Measurements from ENCODE around the gene STX8.

Gene STX8

DNA sequence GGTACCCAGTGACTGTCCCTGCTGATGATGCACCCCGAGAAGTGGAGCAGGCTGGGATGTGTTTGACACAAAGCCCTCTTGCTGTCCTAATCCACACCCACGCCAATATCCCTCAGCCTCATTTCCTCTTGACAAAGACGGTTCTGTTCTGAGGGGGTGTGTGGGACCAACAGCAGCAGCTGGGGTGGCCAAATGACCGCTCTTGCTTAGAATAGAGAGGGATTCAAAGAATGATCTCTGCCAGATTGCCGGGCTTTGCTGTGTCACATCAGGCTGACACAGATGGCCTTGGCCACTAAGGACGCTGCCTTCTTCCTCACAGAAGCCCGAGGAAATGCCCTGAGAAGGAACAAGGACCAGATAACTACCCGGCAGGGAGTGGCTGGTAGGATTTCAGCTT is 303.6 kb downstream of the STX8 start (continued):
- no peak for TF ChIP-seq ZNF565 (CRISPR knock-in tag; conservative IDR thresholded peaks at IDR 0.05; ENCODE audit: low read depth)
- TF ChIP-seq BACH2 (CRISPR knock-in tag; IDR thresholded peaks at IDR 0.05; ENCODE audit: borderline replicate concordance) = no peak
- TF ChIP-seq, protein P1, sequence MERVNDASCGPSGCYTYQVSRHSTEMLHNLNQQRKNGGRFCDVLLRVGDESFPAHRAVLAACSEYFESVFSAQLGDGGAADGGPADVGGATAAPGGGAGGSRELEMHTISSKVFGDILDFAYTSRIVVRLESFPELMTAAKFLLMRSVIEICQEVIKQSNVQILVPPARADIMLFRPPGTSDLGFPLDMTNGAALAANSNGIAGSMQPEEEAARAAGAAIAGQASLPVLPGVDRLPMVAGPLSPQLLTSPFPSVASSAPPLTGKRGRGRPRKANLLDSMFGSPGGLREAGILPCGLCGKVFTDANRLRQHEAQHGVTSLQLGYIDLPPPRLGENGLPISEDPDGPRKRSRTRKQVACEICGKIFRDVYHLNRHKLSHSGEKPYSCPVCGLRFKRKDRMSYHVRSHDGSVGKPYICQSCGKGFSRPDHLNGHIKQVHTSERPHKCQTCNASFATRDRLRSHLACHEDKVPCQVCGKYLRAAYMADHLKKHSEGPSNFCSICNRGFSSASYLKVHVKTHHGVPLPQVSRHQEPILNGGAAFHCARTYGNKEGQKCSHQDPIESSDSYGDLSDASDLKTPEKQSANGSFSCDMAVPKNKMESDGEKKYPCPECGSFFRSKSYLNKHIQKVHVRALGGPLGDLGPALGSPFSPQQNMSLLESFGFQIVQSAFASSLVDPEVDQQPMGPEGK (CRISPR knock-in tag; IDR thresholded peaks at IDR 0.05; ENCODE audit: borderline replicate concordance) = no peak
- no peak for TF ChIP-seq ZFP3 (CRISPR knock-in tag; IDR thresholded peaks at IDR 0.05)
- no peak for TF ChIP-seq ZC3H10 (CRISPR knock-in tag; IDR thresholded peaks at IDR 0.05)

DNA sequence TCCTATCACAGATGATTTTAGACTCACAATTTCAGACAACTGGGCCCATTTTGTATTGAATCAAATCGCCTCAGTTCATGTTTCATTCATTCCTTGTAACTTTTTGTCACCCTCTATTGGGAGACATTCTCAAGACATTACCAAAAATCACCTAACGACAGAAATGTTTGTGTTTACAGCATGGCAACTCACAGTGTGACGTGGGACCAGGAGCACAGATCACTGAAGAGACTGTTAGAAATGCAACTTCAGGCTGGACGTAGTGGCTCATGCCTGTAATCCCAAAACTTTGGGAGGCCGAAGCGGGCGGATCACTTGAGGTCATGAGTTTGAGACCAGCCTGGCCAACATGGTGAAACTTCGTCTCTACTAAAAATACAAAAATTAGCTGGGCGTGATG is 304.7 kb downstream of the STX8 start:
- TF ChIP-seq TCF4 (CRISPR knock-in tag; IDR thresholded peaks at IDR 0.05; ENCODE audit: borderline replicate concordance) (no peak), ZC3H10 (CRISPR knock-in tag; IDR thresholded peaks at IDR 0.05) (no peak), TOX (CRISPR knock-in tag; IDR thresholded peaks at IDR 0.05; ENCODE audit: borderline replicate concordance) (no peak), ISL1 (CRISPR knock-in tag; IDR thresholded peaks at IDR 0.05) (no peak), RARB (CRISPR knock-in tag; IDR thresholded peaks at IDR 0.05) (no peak), GLIS3 (CRISPR knock-in tag; IDR thresholded peaks at IDR 0.05) (no peak), CSDC2 (CRISPR knock-in tag; IDR thresholded peaks at IDR 0.05) (no peak), ZFP30 (CRISPR knock-in tag; IDR thresholded peaks at IDR 0.05) (no peak), ZFP3 (CRISPR knock-in tag; IDR thresholded peaks at IDR 0.05) (no peak), BACH2 (CRISPR knock-in tag; IDR thresholded peaks at IDR 0.05; ENCODE audit: borderline replicate concordance) (no peak), ZNF8 (CRISPR knock-in tag; IDR thresholded peaks at IDR 0.05) (no peak), ZNF565 (CRISPR knock-in tag; conservative IDR thresholded peaks at IDR 0.05; ENCODE audit: low read depth) (no peak), ESRRG (CRISPR knock-in tag; IDR thresholded peaks at IDR 0.05) (no peak)
- TF ChIP-seq, protein P2, sequence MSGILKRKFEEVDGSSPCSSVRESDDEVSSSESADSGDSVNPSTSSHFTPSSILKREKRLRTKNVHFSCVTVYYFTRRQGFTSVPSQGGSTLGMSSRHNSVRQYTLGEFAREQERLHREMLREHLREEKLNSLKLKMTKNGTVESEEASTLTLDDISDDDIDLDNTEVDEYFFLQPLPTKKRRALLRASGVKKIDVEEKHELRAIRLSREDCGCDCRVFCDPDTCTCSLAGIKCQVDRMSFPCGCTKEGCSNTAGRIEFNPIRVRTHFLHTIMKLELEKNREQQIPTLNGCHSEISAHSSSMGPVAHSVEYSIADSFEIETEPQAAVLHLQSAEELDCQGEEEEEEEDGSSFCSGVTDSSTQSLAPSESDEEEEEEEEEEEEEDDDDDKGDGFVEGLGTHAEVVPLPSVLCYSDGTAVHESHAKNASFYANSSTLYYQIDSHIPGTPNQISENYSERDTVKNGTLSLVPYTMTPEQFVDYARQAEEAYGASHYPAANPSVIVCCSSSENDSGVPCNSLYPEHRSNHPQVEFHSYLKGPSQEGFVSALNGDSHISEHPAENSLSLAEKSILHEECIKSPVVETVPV (CRISPR knock-in tag; IDR thresholded peaks at IDR 0.05) = no peak
- TF ChIP-seq, protein P3, sequence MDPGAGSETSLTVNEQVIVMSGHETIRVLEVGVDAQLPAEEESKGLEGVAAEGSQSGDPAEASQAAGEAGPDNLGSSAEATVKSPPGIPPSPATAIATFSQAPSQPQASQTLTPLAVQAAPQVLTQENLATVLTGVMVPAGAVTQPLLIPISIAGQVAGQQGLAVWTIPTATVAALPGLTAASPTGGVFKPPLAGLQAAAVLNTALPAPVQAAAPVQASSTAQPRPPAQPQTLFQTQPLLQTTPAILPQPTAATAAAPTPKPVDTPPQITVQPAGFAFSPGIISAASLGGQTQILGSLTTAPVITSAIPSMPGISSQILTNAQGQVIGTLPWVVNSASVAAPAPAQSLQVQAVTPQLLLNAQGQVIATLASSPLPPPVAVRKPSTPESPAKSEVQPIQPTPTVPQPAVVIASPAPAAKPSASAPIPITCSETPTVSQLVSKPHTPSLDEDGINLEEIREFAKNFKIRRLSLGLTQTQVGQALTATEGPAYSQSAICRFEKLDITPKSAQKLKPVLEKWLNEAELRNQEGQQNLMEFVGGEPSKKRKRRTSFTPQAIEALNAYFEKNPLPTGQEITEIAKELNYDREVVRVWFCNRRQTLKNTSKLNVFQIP (CRISPR knock-in tag; IDR thresholded peaks at IDR 0.05; ENCODE audit: borderline replicate concordance, low read depth) = no peak
- TF ChIP-seq, protein P4, sequence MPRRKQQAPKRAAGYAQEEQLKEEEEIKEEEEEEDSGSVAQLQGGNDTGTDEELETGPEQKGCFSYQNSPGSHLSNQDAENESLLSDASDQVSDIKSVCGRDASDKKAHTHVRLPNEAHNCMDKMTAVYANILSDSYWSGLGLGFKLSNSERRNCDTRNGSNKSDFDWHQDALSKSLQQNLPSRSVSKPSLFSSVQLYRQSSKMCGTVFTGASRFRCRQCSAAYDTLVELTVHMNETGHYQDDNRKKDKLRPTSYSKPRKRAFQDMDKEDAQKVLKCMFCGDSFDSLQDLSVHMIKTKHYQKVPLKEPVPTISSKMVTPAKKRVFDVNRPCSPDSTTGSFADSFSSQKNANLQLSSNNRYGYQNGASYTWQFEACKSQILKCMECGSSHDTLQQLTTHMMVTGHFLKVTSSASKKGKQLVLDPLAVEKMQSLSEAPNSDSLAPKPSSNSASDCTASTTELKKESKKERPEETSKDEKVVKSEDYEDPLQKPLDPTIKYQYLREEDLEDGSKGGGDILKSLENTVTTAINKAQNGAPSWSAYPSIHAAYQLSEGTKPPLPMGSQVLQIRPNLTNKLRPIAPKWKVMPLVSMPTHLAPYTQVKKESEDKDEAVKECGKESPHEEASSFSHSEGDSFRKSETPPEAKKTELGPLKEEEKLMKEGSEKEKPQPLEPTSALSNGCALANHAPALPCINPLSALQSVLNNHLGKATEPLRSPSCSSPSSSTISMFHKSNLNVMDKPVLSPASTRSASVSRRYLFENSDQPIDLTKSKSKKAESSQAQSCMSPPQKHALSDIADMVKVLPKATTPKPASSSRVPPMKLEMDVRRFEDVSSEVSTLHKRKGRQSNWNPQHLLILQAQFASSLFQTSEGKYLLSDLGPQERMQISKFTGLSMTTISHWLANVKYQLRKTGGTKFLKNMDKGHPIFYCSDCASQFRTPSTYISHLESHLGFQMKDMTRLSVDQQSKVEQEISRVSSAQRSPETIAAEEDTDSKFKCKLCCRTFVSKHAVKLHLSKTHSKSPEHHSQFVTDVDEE (CRISPR knock-in tag; IDR thresholded peaks at IDR 0.05) = no peak
- no peak for ATAC-seq

DNA sequence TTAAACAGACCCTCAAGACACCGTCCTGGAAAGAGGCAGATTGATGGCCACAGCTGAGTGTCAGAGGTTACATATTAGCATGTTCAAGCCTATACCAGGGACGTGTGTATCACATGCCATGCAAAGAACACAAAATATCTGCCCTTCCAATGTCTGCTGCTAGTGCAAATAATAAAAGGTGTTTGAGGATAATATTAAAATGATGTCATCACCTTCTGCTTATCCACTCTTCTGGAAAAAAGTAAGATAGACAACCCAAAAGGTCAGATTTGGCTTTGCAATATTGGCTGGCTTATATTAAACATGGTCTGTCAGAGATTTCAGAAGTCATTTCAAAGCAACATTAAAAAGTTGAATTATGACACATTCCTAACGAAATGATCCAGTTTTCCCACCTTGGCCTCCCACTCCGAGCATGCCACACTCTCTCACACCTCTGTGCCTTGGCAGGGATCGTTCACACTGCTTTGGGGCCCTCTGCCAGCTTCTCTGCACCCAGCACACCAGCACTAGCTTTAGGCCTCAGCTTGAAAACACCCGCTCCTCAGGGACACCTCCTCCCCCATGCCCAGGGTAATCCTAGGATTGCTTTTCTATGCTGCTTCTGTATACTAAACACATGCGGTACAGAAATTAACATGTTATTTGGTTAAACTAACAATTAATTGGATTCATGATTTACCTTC is 306.1 kb downstream of the STX8 start:
- ATAC-seq = no peak
- TF ChIP-seq ISL1 (CRISPR knock-in tag; IDR thresholded peaks at IDR 0.05) (no peak), ZFP30 (CRISPR knock-in tag; IDR thresholded peaks at IDR 0.05) (no peak), ZNF70 (CRISPR knock-in tag; IDR thresholded peaks at IDR 0.05) (no peak), CSDC2 (CRISPR knock-in tag; IDR thresholded peaks at IDR 0.05) (no peak), TCF4 (CRISPR knock-in tag; IDR thresholded peaks at IDR 0.05; ENCODE audit: borderline replicate concordance) (no peak), RARB (CRISPR knock-in tag; IDR thresholded peaks at IDR 0.05) (no peak), ARNTL (CRISPR knock-in tag; IDR thresholded peaks at IDR 0.05; ENCODE audit: borderline replicate concordance, low read depth) (no peak), ZC3H10 (CRISPR knock-in tag; IDR thresholded peaks at IDR 0.05) (no peak), SNAI2 (CRISPR knock-in tag; IDR thresholded peaks at IDR 0.05) (no peak), TOX (CRISPR knock-in tag; IDR thresholded peaks at IDR 0.05; ENCODE audit: borderline replicate concordance) (no peak), ZNF8 (CRISPR knock-in tag; IDR thresholded peaks at IDR 0.05) (no peak), BACH2 (CRISPR knock-in tag; IDR thresholded peaks at IDR 0.05; ENCODE audit: borderline replicate concordance) (no peak)
- TF ChIP-seq, protein P4 (CRISPR knock-in tag; IDR thresholded peaks at IDR 0.05) = no peak
- TF ChIP-seq, protein P2 (CRISPR knock-in tag; IDR thresholded peaks at IDR 0.05) = no peak
- TF ChIP-seq, protein P1 (CRISPR knock-in tag; IDR thresholded peaks at IDR 0.05; ENCODE audit: borderline replicate concordance) = no peak
